GM12873 (cell line): Measurements from ENCODE around the gene CBR3.

Source experiments
- CTCF ChIP-seq: IDR thresholded peaks from 2 replicates; pipeline ENCODE4 v1.5.1; 2012; ENCODE audit warnings: low read depth, mild to moderate bottlenecking, moderate library complexity, low read length, control low read depth; ENCODE audit not compliant: insufficient read depth; ENCODE audit errors: missing control alignments

CBR3 gene

GRCh38 chr21:36155603-36156338, 20.9 kb downstream of the CBR3 start:
- no peak for TF ChIP-seq CTCF

GRCh38 chr21:36156339-36156814, 21.5 kb downstream of the CBR3 start:
- TF ChIP-seq CTCF, result no peak

GRCh38 chr21:36156815-36157670, 22.2 kb downstream of the CBR3 start, which contains the start of gene DOP1B:
Gene DOP1B, plus strand, starts transcription at chr21:36156824. Its CDS starts 7,910 bp downstream, at chr21:36164734.
- no peak for TF ChIP-seq CTCF

GRCh38 chr21:36159356-36159921, 24.6 kb downstream of the CBR3 start:
- TF ChIP-seq CTCF, result no peak

GRCh38 chr21:36160850-36161178, 25.9 kb downstream of the CBR3 start:
- TF ChIP-seq CTCF, result no peak

- no peak for TF ChIP-seq CTCF
Observed at GRCh38 chr21:36162631-36163030, 27.8 kb downstream of the CBR3 start.
